WTC11 (cell line): ENCODE results near the gene ITGA1. TPM values are rescaled to one million over a fixed set of nuclear protein-coding genes. Genes with fewer than 3 reads are reported as not detected.

Experiments used
- ATAC-seq: fragments of 200-7000 bp; cut with Tn5 transposase; 2 replicates; pipeline ENCODE4 v1.10.0; 2021; ENCODE audit warnings: mild to moderate bottlenecking, moderate library complexity
- CTCF ChIA-PET: fragments of 300-600 bp; sonication (Branson Sonifier 250); formaldehyde crosslinking; loops from one replicate; lab custom pipeline; 2021; ENCODE audit warnings: antibody characterized with exemption; lab: Charles Lee
- POLR2A ChIA-PET: fragments of 350-600 bp; sonication (Branson Sonifier 250); formaldehyde crosslinking; loops from one replicate; lab custom pipeline; 2021; ENCODE audit warnings: antibody characterized with exemption; lab: Charles Lee
- DNase-seq: peaks from one replicate; pipeline ENCODE4 v3.0.0; 2021; ENCODE audit warnings: low spot score
- H3K27ac Mint-ChIP-seq: 2 replicates; pipeline ENCODE4 v1.8.0; 2021; ENCODE audit warnings: mixed read lengths
- H3K27me3 Mint-ChIP-seq: 2 replicates; pipeline ENCODE4 v1.8.0; 2021; ENCODE audit warnings: low read depth, mild to moderate bottlenecking, moderate library complexity, mixed read lengths
- H3K36me3 Mint-ChIP-seq: 2 replicates; pipeline ENCODE4 v1.8.0; 2021; ENCODE audit warnings: mixed read lengths
- H3K4me1 Mint-ChIP-seq: 2 replicates; pipeline ENCODE4 v1.8.0; 2022; ENCODE audit warnings: mixed read lengths
- H3K4me3 Mint-ChIP-seq: 2 replicates; pipeline ENCODE4 v1.8.0; 2021; ENCODE audit warnings: mild to moderate bottlenecking, moderate library complexity, mixed read lengths
- H3K9me3 Mint-ChIP-seq: 2 replicates; pipeline ENCODE4 v1.8.0; 2021; ENCODE audit warnings: mixed read lengths
- ATF6 ChIP-seq: sonication (generic); formaldehyde crosslinking; IDR thresholded peaks from 2 replicates; pipeline ENCODE4 v1.8.1; 2023; ENCODE audit warnings: mild to moderate bottlenecking, missing genetic modification reagents
- CREM ChIP-seq: sonication (generic); formaldehyde crosslinking; IDR thresholded peaks from 2 replicates; pipeline ENCODE4 v1.8.1; 2022; ENCODE audit warnings: mild to moderate bottlenecking, missing genetic modification reagents, moderate library complexity
- ERG ChIP-seq: fragments of 250-450 bp; sonication (Bioruptor Pico); IDR thresholded peaks from 2 replicates; pipeline ENCODE4 v1.8.0; 2021; ENCODE audit warnings: mild to moderate bottlenecking
- FOXP1 ChIP-seq: sonication (generic); formaldehyde crosslinking; IDR thresholded peaks from 2 replicates; pipeline ENCODE4 v1.8.0; 2022; ENCODE audit warnings: missing genetic modification reagents, mild to moderate bottlenecking, moderate library complexity, borderline replicate concordance
- GABPB1 ChIP-seq: sonication (generic); formaldehyde crosslinking; IDR thresholded peaks from 2 replicates; pipeline ENCODE4 v1.8.1; 2023; ENCODE audit warnings: mild to moderate bottlenecking, missing genetic modification reagents
- IRF1 ChIP-seq: sonication (generic); formaldehyde crosslinking; IDR thresholded peaks from 2 replicates; pipeline ENCODE4 v1.8.0; 2023; ENCODE audit warnings: missing genetic modification reagents
- MAX ChIP-seq: sonication (generic); formaldehyde crosslinking; IDR thresholded peaks from 2 replicates; pipeline ENCODE4 v1.8.0; 2022; ENCODE audit warnings: mild to moderate bottlenecking, missing genetic modification reagents
- OVOL2 ChIP-seq: fragments of 250-450 bp; sonication (Bioruptor Pico); IDR thresholded peaks from 2 replicates; pipeline ENCODE4 v1.9.0; 2021; ENCODE audit warnings: mild to moderate bottlenecking, borderline replicate concordance
- SMAD3 ChIP-seq: sonication (generic); formaldehyde crosslinking; IDR thresholded peaks from 2 replicates; pipeline ENCODE4 v1.8.0; 2022; ENCODE audit warnings: missing genetic modification reagents, mild to moderate bottlenecking, borderline replicate concordance
- SP1 ChIP-seq: sonication (generic); formaldehyde crosslinking; conservative IDR thresholded peaks from 2 replicates; pipeline ENCODE4 v1.8.1; 2022; ENCODE audit warnings: missing genetic modification reagents
- TEAD1 ChIP-seq: sonication (generic); formaldehyde crosslinking; IDR thresholded peaks from 2 replicates; pipeline ENCODE4 v1.8.0; 2022; ENCODE audit warnings: mild to moderate bottlenecking, missing genetic modification reagents
- TEAD4 ChIP-seq: sonication (generic); formaldehyde crosslinking; IDR thresholded peaks from 2 replicates; pipeline ENCODE4 v1.8.0; 2022; ENCODE audit warnings: mild to moderate bottlenecking, missing genetic modification reagents
- ZNF138 ChIP-seq: sonication (generic); formaldehyde crosslinking; conservative IDR thresholded peaks from 2 replicates; pipeline ENCODE4 v1.8.1; 2022; ENCODE audit warnings: mild to moderate bottlenecking, moderate library complexity, missing genetic modification reagents
- ZNF281 ChIP-seq: sonication (generic); formaldehyde crosslinking; IDR thresholded peaks from 2 replicates; pipeline ENCODE4 v1.8.0; 2023; ENCODE audit warnings: mild to moderate bottlenecking, missing genetic modification reagents
- ZNF317 ChIP-seq: sonication (generic); formaldehyde crosslinking; IDR thresholded peaks from 2 replicates; pipeline ENCODE4 v1.8.1; 2023; ENCODE audit warnings: low read depth, mild to moderate bottlenecking, moderate library complexity, missing genetic modification reagents, borderline replicate concordance
- ZNF512 ChIP-seq: sonication (generic); formaldehyde crosslinking; IDR thresholded peaks from 2 replicates; pipeline ENCODE4 v1.8.1; 2022; ENCODE audit warnings: missing genetic modification reagents, borderline replicate concordance
- ZNF671 ChIP-seq: fragments of 250-450 bp; sonication (Bioruptor Pico); IDR thresholded peaks from 2 replicates; pipeline ENCODE4 v1.8.0; 2021; ENCODE audit warnings: mild to moderate bottlenecking
- ZSCAN18 ChIP-seq: fragments of 250-450 bp; sonication (Bioruptor Pico); IDR thresholded peaks from 2 replicates; pipeline ENCODE4 v2.1.2; 2022; ENCODE audit warnings: mild to moderate bottlenecking, moderate library complexity
- total RNA-seq: library from RNA; stranded (reverse); gene quantifications from 3 replicates; pipeline ENCODE4 v1.2.3, GENCODE V29; 2021

Gene ITGA1
- total RNA-seq, 1 experiment from 2014 or later: 6.5 TPM

GRCh38 chr5:52859628-52860027, 71.9 kb downstream of the ITGA1 start:
- DNase-seq: no peak
- no peaks in the 10 kb centered on the region for H3K36me3 Mint-ChIP-seq
- ATAC-seq: no peak
- no peak overlapping the region for H3K27ac Mint-ChIP-seq
- H3K4me1 Mint-ChIP-seq: no peaks in the 10 kb centered on the region
- H3K4me3 Mint-ChIP-seq: no peak overlapping the region
- TF ChIP-seq ZSCAN18 (no peak), SP1 (CRISPR knock-in tag) (no peak), ZNF512 (no peak), ZNF671 (no peak), ZNF281 (CRISPR knock-in tag) (no peak), TEAD4 (CRISPR knock-in tag) (no peak), FOXP1 (CRISPR knock-in tag) (no peak), IRF1 (CRISPR knock-in tag) (no peak), ATF6 (CRISPR knock-in tag) (no peak), ZNF317 (no peak), ERG (no peak), TEAD1 (CRISPR knock-in tag) (no peak), ZNF138 (CRISPR knock-in tag) (no peak), OVOL2 (CRISPR knock-in tag) (no peak), CREM (CRISPR knock-in tag) (no peak), GABPB1 (CRISPR knock-in tag) (no peak), SMAD3 (CRISPR knock-in tag) (no peak), MAX (CRISPR knock-in tag) (no peak)
- H3K27me3 Mint-ChIP-seq: no peaks in the 10 kb centered on the region
- POLR2A ChIA-PET: no interaction called here
- CTCF ChIA-PET: interaction anchor here (1.2 kb wide), 1 partner anchor 56 kb away, joined by 4 read pairs; no protein-coding TSS in a partner anchor
- H3K9me3 Mint-ChIP-seq: no peaks in the 10 kb centered on the region
